Right lobe of liver (tissue), 6 donors: ENCODE data around the gene TIAL1. TPM values are rescaled to one million over a fixed set of nuclear protein-coding genes. Genes with fewer than 3 reads are reported as not detected.
"Not testable (repeated sequence)": the region's sequence is repeated elsewhere in the genome, so short reads cannot be mapped to it uniquely, and the experiment has no call there.

Experiments
- ATAC-seq, 4 donors: fragments of 200-7000 bp; cut with Tn5 transposase; one replicate each; pipeline ENCODE4 v1.9.1; 2020; ENCODE audit warnings: mild to moderate bottlenecking in 4 of 4, moderate library complexity in 4 of 4
- DNase-seq, 3 donors: peaks; one replicate each; pipeline ENCODE4 v3.0.0-alpha.2; 2020
- H3K27ac ChIP-seq, 3 donors: fragments of 200-600 bp; one replicate each; pipeline ENCODE4 v1.8.0; 2022
- H3K27me3 ChIP-seq, 2 donors: fragments of 200-600 bp; one replicate each; pipeline ENCODE4 v1.8.0; 2022
- H3K36me3 ChIP-seq, 4 donors: fragments of 200-600 bp; sonication (generic) in 1 of 4; one replicate each; pipeline versions ENCODE4 v1.5.1 to v1.8.0; 2017 to 2022; ENCODE audit warnings: control low read depth in 1 of 4
- H3K4me1 ChIP-seq, 4 donors: fragments of 200-600 bp; sonication (generic) in 1 of 4; one replicate each; pipeline versions ENCODE4 v1.5.1 to v1.8.0; 2017 to 2022; ENCODE audit warnings: control low read depth in 1 of 4
- H3K4me3 ChIP-seq, 3 donors: fragments of 200-600 bp; one replicate each; pipeline ENCODE4 v1.8.0; 2022
- H3K9me3 ChIP-seq, 4 donors: fragments of 200-600 bp; sonication (generic) in 1 of 4; one replicate each; pipeline versions ENCODE4 v1.5.1 to v1.8.0; 2017 to 2022; ENCODE audit warnings: control low read depth in 1 of 4
- CTCF ChIP-seq, 4 donors: fragments of 200-600 bp in 3 of 4; fragments of 450-650 bp in 1 of 4; IDR thresholded peaks; one replicate each; pipeline versions ENCODE4 v1.5.1 to v1.8.0; 2016 to 2022; ENCODE audit warnings: antibody characterized with exemption in 4 of 4, mild to moderate bottlenecking in 2 of 4
- POLR2A ChIP-seq: fragments of 450-650 bp; IDR thresholded peaks from one replicate; pipeline ENCODE4 v1.6.1; 2017; ENCODE audit warnings: antibody characterized with exemption, mild to moderate bottlenecking
- WGBS: methylation state at CpG from one replicate; pipeline ENCODE4 v1.1.6; 2018; ENCODE audit warnings: low coverage, low lambda C conversion rate; ENCODE audit not compliant: insufficient coverage; ENCODE audit errors: missing lambda C conversion rate; 5-methylcytosine and 5-hydroxymethylcytosine counted together
- intact Hi-C, 2 donors: fragments of 100-400 bp; cut with DNase I; formaldehyde crosslinking; loops; one replicate each; pipeline versions ENCODE4 v1.11.2 to v1.14.1; 2022
- total RNA-seq, 6 experiments: library from RNA; depleted of rRNA in 2 of 6; stranded (reverse); fragments of >200 nt in 2 of 6; fragmentation: NEBNext Ultra II Directional in 3 of 6; extraction: Animal tissue kit (Norgen Biotek cat#: 25700) in 3 of 6; gene quantifications; one replicate each; pipeline versions ENCODE4 v1.1.0 to v1.2.4, GENCODE V29; 2016 to 2023
- donor health status: DM: no; HTN: yes; CAD: no.
- donor health status: DM: no; HTN: no; CAD: no.
- donor health status: DM: no; HTN: no; CAD: no.
- donor health status: DM: no; HTN: yes; CAD: no.
- donor health status: DM: no; HTN: yes; CAD: no.

TIAL1 gene
- total RNA-seq, 6 experiments from 2014 or later = 37.2 to 52.2 (median 46.3) TPM

- Histone ChIP-seq H3K27me3 (no peaks in the 10 kb centered on the region), H3K4me3 (no peak overlapping the region), H3K27ac (no peak overlapping the region), H3K36me3 (peaks cover 0 to 11% (median 3%) of the 10 kb centered on the region in 4 donors), H3K9me3 (no peaks in the 10 kb centered on the region), H3K4me1 (no peaks in the 10 kb centered on the region)
- no peak for DNase-seq
- ATAC-seq = no peak
- intact Hi-C loops = no loop called here
- no peak for TF ChIP-seq POLR2A
- WGBS = 85% methylated on average over 5 of the region's 8 CpGs
Observed at GRCh38 chr10:119567978-119568377, 28.8 kb downstream of the TIAL1 start.

- Histone ChIP-seq H3K4me3 (no peak overlapping the region), H3K36me3 (no peaks in the 10 kb centered on the region), H3K27ac (no peak overlapping the region), H3K4me1 (no peaks in the 10 kb centered on the region), H3K27me3 (no peaks in the 10 kb centered on the region), H3K9me3 (no peaks in the 10 kb centered on the region)
- ATAC-seq = no peak
- intact Hi-C loops = no loop called here
- no CpG with 5 or more reads among the region's 4 CpGs for WGBS
- TF ChIP-seq CTCF (IDR thresholded peaks at IDR 0.05) (no peak), POLR2A (no peak)
- no peak for DNase-seq
Observed at GRCh38 chr10:119562097-119562496, 34.7 kb downstream of the TIAL1 start.

DNA sequence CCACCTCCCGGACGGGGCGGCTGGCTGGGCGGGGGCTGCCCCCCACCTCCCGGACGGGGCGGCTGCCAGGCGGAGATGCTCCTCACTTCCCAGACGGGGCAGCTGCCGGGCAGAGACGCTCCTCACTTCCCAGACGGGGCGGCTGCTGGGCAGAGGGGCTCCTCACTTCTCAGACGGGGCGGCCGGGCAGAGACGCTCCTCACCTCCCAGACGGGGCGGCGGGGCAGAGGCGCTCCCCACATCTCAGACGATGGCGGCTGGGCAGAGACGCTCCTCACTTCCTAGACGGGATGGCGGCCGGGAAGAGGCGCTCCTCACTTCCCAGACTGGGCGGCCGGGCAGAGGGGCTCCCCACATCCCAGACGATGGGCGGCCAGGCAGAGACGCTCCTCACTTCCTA, 37.3 kb downstream of the TIAL1 start:
- H3K4me1 ChIP-seq, DNase-seq, ATAC-seq, H3K9me3 ChIP-seq, intact Hi-C loops, H3K27ac ChIP-seq, H3K36me3 ChIP-seq, H3K4me3 ChIP-seq, H3K27me3 ChIP-seq: not testable (repeated sequence)
- WGBS = 87% methylated on average over 4 of the region's 33 CpGs

DNA sequence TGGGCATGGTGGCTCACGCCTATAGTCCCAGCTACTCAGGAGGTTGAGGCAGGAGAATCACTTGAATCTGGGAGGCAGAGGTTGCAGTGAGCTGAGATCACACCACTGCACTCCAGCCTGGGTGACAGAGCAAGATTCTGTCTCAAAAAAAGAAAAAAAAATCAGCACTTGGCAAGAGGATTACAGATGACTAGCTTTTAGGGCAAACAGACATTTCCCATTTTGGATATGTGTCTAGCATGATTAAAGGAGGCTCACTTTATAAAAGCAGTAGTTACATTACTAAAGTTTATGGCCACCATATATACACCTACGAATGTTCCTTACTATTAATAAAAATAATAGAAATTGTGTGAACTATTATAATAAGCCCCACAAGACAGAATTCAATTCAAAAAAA, 40.7 kb downstream of the TIAL1 start:
- WGBS = 55% methylated on average over 1 of the region's 2 CpGs
- H3K4me1 ChIP-seq, DNase-seq, ATAC-seq, H3K36me3 ChIP-seq, intact Hi-C loops, H3K4me3 ChIP-seq, H3K27me3 ChIP-seq, H3K27ac ChIP-seq, H3K9me3 ChIP-seq: not testable (repeated sequence)

DNA sequence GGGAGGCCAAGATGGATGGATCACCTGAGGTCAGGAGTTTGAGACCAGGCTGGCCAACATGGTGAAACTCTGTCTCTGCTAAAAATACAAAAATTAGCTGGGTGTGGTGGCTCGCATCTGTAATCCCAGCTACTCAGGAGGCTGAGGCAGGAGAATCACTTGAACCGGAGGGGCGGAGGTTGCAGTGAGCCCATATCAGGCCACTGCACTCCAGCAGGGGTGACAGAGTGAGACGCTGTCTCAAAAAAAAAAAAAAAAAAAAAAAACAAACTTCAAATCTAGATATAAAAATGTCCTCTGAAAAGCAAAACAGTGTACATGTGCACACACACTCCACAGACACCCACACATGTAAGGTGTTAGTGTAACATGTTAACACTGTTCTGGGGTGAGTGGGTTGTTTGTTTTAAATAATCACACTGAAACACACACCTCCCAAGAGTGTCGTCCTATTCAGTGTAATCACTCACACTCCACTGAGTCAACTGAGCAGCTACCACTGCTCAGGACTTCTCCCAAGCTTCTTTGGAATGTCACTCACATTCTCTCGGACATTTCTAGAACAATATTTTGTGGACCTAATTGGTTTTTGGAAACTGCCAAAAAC, 41.5 kb downstream of the TIAL1 start:
- WGBS = 88% methylated on average over 5 of the region's 6 CpGs
- ATAC-seq (no peak), DNase-seq (no peak)
- Histone ChIP-seq H3K27me3 (no peaks in the 10 kb centered on the region), H3K36me3 (no peaks in the 10 kb centered on the region), H3K9me3 (no peaks in the 10 kb centered on the region), H3K4me1 (no peaks in the 10 kb centered on the region), H3K4me3 (no peak overlapping the region), H3K27ac (no peak overlapping the region)
- intact Hi-C loops = no loop called here
- TF ChIP-seq POLR2A (no peak), CTCF (IDR thresholded peaks at IDR 0.05) (no peak)

DNA sequence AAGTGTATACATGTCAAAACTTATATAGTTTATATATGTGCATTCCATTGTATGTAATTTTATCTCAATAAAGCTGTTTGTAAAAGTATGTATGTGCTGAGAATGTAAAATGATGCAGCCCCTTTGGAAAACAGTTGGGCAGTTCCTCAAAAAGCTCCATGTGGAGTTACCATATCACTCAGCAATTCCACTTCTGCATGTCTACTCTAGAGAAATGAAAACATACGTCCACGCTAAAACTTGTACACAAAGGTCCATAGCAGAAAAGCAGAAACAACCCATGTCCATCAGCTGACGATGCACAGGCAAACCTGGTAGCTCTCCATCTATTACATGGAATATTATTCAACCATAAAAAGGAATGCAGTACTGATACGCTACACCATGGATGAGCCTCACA, 45.9 kb downstream of the TIAL1 start:
- H3K4me3 ChIP-seq = no peak overlapping the region
- DNase-seq = no peak
- no peaks in the 10 kb centered on the region for H3K9me3 ChIP-seq
- H3K36me3 ChIP-seq = no peaks in the 10 kb centered on the region
- 60% methylated on average over 4 of the region's 4 CpGs for WGBS
- intact Hi-C loops = no loop called here
- no peaks in the 10 kb centered on the region for H3K27me3 ChIP-seq
- H3K27ac ChIP-seq = no peak overlapping the region
- no peak for TF ChIP-seq POLR2A
- TF ChIP-seq CTCF (IDR thresholded peaks at IDR 0.05) = no peak
- H3K4me1 ChIP-seq = no peaks in the 10 kb centered on the region
- ATAC-seq = peak in 1 of 4 donors; percentile 31
